HG02870 (cell line): ENCODE measurements around the gene TSPAN32.

Experiments
- ATAC-seq: cut with Tn5 transposase; IDR thresholded peaks from one replicate; pipeline ENCODE4 v1.9.1; 2021; ENCODE audit warnings: mild to moderate bottlenecking, moderate library complexity; ENCODE audit not compliant: unreplicated experiment

The TSPAN32 gene

GRCh38 chr11:2266586-2267305 is 35.1 kb upstream of the TSPAN32 start:
- ATAC-seq = no peak

- no peak for ATAC-seq
Measured at GRCh38 chr11:2267306-2267850, 34.4 kb upstream of the TSPAN32 start.

DNA sequence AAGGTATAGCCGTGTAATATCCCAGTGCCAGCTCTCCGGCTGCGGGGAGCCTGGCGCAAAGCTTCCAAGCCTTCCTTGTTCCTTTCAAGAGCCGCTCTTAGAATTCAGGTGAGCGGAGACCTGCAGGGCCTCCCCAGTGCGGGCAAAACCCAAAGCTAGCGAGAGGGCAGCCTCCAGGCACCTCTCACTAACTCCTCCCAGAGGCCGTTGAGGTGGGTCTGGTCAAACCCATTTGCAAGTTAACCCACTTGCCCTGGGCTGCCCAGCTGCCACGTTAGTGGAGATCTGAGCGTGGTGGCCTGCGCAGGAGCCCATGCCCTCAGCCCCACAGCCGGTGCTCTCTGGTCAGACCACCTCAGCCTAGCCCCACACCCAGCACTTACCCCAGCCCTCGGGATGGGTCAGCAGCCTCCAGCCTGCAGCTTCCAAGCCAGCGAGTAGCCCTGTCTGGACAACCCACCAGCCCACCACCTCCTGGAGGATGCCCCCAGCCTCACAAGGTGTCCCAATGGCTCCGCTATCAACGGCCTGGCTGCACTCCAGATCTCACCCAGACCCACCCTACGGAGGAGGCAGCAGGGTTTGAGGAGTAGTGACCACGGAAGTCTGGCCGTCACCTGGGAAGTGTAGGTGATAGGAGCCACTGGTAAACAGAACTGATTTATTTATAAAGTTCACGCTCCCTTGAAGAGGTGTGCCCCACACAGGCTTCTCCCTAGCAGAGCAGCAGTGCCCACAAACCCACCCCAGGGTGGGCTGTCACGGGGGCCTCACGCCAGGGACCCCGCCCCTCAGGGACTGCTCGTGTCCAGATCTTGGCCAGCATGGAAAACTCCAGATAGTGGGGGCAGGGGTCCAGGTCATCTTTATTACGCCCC is 33.7 kb upstream of the TSPAN32 start:
- no peak for ATAC-seq

GRCh38 chr11:2268729-2269600 is 32.8 kb upstream of the TSPAN32 start:
- ATAC-seq = no peak

GRCh38 chr11:2269601-2270321 is 32.1 kb upstream of the TSPAN32 start:
- no peak for ATAC-seq

DNA sequence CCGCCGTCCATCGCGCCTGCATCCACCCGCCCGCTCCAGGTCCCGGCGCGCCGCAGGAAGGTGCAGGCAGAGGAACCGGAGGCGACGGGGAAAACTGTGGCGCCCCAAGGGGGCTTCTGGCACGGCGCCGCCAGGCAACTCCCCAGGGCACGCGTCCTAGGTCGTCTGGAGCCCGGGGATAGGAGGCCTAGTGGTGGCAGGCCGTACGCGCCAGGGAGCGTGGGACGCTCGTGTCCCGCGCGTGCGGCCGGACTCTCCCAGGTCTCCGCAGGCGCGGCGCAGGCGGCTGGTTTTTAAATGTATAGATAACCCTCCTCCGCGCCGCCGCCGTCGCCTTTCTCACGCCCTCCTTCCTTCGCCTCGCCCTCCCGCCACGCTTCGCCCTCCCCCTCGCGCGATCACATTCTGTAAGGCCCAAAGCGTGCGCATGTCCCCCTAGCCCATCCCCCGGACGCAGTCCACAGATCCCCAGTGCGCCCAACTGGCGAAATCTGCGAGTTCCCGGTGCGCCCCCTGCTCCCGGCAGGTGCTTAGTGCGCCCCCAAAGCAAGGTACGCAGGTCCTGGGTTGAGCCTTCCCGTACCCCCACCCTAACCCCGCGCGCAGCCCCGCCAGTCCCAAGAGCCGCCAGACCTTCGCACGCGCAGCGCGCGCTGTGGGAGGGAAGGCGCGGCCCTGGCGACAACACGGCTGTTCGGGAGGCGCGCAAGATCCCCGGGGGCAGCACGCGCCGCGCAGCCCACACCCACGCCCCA is 31.3 kb upstream of the TSPAN32 start, which contains the start of gene ASCL2:
Gene ASCL2 (minus strand): TSS at position 267 of the 755 bp plus-strand sequence. CDS start 256 bp downstream, at position 11.
- ATAC-seq = no peak

- ATAC-seq = no peak
Measured at GRCh38 chr11:2271077-2271326, 30.8 kb upstream of the TSPAN32 start.

- no peak for ATAC-seq
Measured at GRCh38 chr11:2271327-2272227, 30.2 kb upstream of the TSPAN32 start.

- ATAC-seq = no peak
Measured at GRCh38 chr11:2272228-2272945, 29.4 kb upstream of the TSPAN32 start.

DNA sequence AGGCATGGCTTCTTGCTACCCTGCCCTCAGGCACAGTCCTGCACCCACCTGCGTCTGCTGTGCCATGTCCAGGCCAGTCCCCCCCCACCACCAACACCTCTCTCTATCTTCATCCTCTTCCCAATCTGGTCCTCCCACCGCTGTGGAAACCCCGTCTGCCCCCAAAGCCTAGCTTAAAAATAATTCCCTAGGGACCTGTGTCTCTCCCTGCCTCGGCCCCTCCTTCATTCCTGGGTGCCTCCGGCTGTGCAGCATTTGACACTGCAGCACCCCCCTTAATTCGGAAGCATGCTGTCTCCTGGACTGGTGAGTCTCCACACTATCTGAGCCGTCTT is 28.9 kb upstream of the TSPAN32 start:
- no peak for ATAC-seq

GRCh38 chr11:2273311-2273710 is 28.5 kb upstream of the TSPAN32 start:
- no peak for ATAC-seq

DNA sequence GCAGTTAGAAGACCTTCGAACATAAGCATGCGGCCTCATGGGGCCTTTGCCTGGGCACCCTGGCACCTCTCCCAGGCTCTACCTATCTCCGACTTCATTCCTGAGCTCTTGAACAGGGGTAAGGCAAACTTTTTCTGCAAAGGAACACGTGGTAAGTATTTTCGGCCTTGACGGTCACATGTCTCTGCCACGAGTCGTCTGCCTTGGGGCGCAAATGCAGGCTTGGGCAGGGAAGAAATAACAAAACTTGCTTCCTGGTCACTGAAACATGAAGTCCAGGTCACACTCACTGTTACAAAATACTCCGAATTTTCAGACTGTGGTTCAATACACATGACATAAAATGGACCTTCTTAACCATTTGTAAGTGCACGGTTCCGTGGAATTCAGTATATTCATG is 28.0 kb upstream of the TSPAN32 start:
- no peak for ATAC-seq

DNA sequence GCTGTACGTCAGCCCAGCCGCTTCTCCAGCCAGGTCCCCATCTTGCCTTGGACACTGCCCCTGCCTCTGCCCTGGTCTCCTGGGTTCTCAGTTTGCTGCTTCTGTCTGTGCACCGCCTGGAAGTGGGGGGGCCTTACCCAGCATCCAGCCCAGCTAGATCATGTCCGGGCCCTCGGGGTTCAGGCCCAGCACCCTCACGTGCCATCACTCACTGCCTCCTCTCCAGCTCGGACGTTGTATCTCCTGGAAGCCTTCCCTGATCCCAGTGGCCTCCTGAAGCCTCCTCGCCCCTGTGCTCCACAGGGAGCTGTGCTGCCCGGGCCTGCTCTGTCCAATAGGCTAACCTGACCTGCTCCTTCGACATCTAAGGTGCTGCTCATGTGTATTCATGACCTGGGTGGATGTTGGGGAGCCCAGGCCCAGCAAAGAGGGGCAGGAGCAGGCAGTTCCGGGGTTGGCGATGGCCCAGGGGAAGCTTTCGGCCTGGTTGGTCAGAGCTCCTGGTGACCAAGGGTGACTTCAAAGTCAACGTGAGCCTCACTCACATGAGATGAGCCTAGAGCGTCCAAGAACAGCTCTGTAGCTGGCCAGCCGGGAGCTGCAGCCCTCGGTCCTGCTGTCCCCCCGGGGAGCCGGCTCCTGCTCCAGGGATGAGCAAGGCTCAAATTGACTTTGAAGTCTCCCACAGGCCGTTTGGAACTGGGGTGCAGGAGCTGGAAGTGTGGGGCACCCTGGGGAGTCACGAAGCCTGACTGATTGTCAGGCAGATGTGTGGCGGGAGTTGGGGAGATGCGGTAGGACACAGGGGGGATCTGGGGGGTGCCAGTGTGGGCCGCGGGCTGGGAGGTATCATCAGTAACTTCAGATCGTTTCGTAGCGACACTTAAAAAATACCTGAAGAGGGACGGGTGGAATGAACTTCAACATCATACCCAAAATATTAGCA is 26.2 kb upstream of the TSPAN32 start:
- no peak for ATAC-seq

DNA sequence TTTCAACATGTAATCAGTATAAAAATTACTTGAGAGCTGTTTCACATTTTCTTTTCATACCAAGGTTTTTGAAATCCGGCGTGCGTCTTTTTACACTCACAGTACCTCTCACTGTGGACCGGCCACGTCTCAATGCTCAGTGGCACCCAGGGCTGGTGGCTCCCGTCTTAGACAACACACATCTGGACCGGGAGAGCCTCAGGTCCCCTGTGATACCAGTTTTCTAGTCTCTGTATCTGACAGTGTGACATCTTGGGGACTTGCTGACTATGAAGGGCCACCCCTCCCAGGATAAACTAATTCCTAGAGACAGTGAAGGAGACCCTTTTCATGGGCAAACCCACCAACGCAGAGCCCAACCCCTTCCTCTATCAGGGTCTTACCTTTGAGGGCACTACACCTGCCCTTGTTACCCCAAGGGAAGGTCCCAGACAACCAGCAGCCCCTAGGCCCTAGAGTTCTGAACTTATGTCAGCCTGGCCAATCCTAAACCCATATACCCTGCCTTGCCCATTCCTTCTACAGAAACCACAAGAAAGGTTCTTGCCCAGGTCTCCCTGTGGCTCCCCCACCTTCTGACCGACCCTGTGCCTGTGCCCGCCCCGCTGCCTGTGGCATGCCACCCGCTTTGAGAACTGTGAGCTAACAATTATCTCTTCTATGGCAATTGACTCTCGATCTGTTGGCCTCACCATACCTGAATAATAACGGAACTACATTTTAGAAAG is 25.4 kb upstream of the TSPAN32 start:
- ATAC-seq = no peak

- no peak for ATAC-seq
Measured at GRCh38 chr11:2277008-2277346, 24.8 kb upstream of the TSPAN32 start.

- ATAC-seq = no peak
Measured at GRCh38 chr11:2277933-2278523, 23.8 kb upstream of the TSPAN32 start.
